HepG2 (cell line): Measurements from ENCODE around the gene IRAK2. TPM values are rescaled to one million over a fixed set of nuclear protein-coding genes. Genes with fewer than 3 reads are reported as not detected.

Experiments used
- ATAC-seq: fragments of 200-7000 bp; cut with Tn5 transposase; 3 replicates; pipeline ENCODE4 v1.9.1; 2020; ENCODE audit warnings: mild to moderate bottlenecking, moderate library complexity
- BruUV-seq: library from RNA; stranded (reverse); fragments of 400-500 nt; replicated peaks from 2 replicates; lab custom pipeline; 2021; lab: Mats Ljungman, UMichigan
- CTCF ChIA-PET: fragments of 300-600 bp; formaldehyde crosslinking; extraction: SDS; loops from one replicate; lab custom pipeline; 2021; ENCODE audit warnings: low total read pairs, inconsistent platforms, low intra/inter-chr PET ratio; lab: Yijun Ruan, JAX
- POLR2A ChIA-PET: fragments of 350-600 bp; sonication (Branson Sonifier 250); formaldehyde crosslinking; loops from one replicate; lab custom pipeline; 2020; ENCODE audit warnings: antibody characterized with exemption, inconsistent platforms; lab: Yijun Ruan, JAX
- DNase-seq: peaks from one replicate; pipeline ENCODE4 v3.0.0-alpha.2; 2015; ENCODE audit warnings: low spot score
- FAIRE-seq: peaks from 3 replicates; lab custom pipeline; 2011; peaks lifted over from hg19 to GRCh38; lab: Jason Lieb, UNC
- H2AFZ ChIP-seq: one replicate; pipeline ENCODE4 v1.6.1; 2011; ENCODE audit warnings: low read length, inconsistent platforms
- H3K27ac ChIP-seq: fragments of 300-600 bp; 3 replicates; pipeline ENCODE4 v1.8.0; 2011; ENCODE audit warnings: mixed run types, mild to moderate bottlenecking, mixed read lengths, low read length, inconsistent platforms; ENCODE audit not compliant: insufficient read depth; ENCODE audit errors: extremely low read length
- H3K27me3 ChIP-seq, 2 experiments: fragments of 200-600 bp in 1 of 2; 2 replicates in 1 of 2; 3 replicates in 1 of 2; pipeline versions ENCODE4 v1.6.0 to v1.8.0; 2011; ENCODE audit warnings: low read length in 2 of 2, mild to moderate bottlenecking in 2 of 2, moderate library complexity in 2 of 2, inconsistent platforms in 1 of 2; ENCODE audit not compliant: insufficient read depth in 2 of 2, control insufficient read depth in 1 of 2
- H3K36me3 ChIP-seq, 2 experiments: fragments of 200-600 bp in 1 of 2; replicated peaks in 1 of 2; 2 replicates in 1 of 2; 3 replicates in 1 of 2; pipeline versions ENCODE4 v1.5.1 to v1.8.0; 2011; ENCODE audit warnings: low read length in 2 of 2, inconsistent platforms in 1 of 2; ENCODE audit not compliant: insufficient read depth in 2 of 2, control insufficient read depth in 1 of 2
- H3K4me1 ChIP-seq: 2 replicates; pipeline ENCODE4 v1.5.1; 2012; ENCODE audit warnings: low read length, inconsistent platforms; ENCODE audit not compliant: insufficient read depth
- H3K4me2 ChIP-seq: 2 replicates; pipeline ENCODE4 v1.6.0; 2011; ENCODE audit warnings: low read depth, low read length, inconsistent platforms
- H3K4me3 ChIP-seq, 3 experiments: fragments of 200-600 bp in 1 of 3; sonication (generic), shearing (Covaris generic) in 1 of 3; replicated peaks in 1 of 3; 2 replicates each; pipeline ENCODE4 v1.5.1; 2011 to 2016; ENCODE audit warnings: low read length in 3 of 3, inconsistent platforms in 2 of 3, low read depth in 2 of 3, mild to moderate bottlenecking in 2 of 3, control low read depth in 1 of 3, mixed read lengths in 1 of 3; ENCODE audit not compliant: insufficient read depth in 1 of 3
- H3K79me2 ChIP-seq: one replicate; pipeline ENCODE4 v1.6.1; 2011; ENCODE audit warnings: low read length, inconsistent platforms; ENCODE audit not compliant: insufficient read depth
- H3K9ac ChIP-seq: 2 replicates; pipeline ENCODE4 v1.6.0; 2011; ENCODE audit warnings: mild to moderate bottlenecking, low read depth, low read length, inconsistent platforms; ENCODE audit not compliant: insufficient read depth
- H3K9me3 ChIP-seq: 2 replicates; pipeline ENCODE4 v1.5.1; 2012; ENCODE audit warnings: mild to moderate bottlenecking, low read length
- H4K20me1 ChIP-seq: 2 replicates; pipeline ENCODE4 v1.6.0; 2011; ENCODE audit warnings: inconsistent platforms, mild to moderate bottlenecking, low read length, moderate library complexity; ENCODE audit not compliant: insufficient read depth
- BRF2 ChIP-seq: sonication (generic); formaldehyde crosslinking; IDR thresholded peaks from 2 replicates; pipeline ENCODE4 v1.8.1; 2022; ENCODE audit warnings: mild to moderate bottlenecking, missing genetic modification reagents
- CHD4 ChIP-seq: fragments of 200-600 bp; sonication (generic); IDR thresholded peaks from 2 replicates; pipeline ENCODE4 v1.7.0; 2017; ENCODE audit warnings: mild to moderate bottlenecking, low read length, borderline replicate concordance
- FLYWCH1 ChIP-seq: sonication (generic); formaldehyde crosslinking; IDR thresholded peaks from 2 replicates; pipeline ENCODE4 v1.8.1; 2023; ENCODE audit warnings: mild to moderate bottlenecking, missing genetic modification reagents
- HNF1B ChIP-seq: sonication (generic); formaldehyde crosslinking; IDR thresholded peaks from 2 replicates; pipeline ENCODE4 v1.5.1; 2020; ENCODE audit warnings: mild to moderate bottlenecking, moderate library complexity, missing genetic modification reagents
- LBX2 ChIP-seq: sonication (generic); formaldehyde crosslinking; IDR thresholded peaks from 2 replicates; pipeline ENCODE4 v1.5.0; 2020; ENCODE audit warnings: missing genetic modification reagents, mild to moderate bottlenecking, borderline replicate concordance
- LRRFIP1 ChIP-seq: sonication (generic); formaldehyde crosslinking; conservative IDR thresholded peaks from 2 replicates; pipeline ENCODE4 v1.4.0; 2020; ENCODE audit warnings: missing genetic modification reagents
- MTERF4 ChIP-seq: sonication (generic); formaldehyde crosslinking; IDR thresholded peaks from 2 replicates; pipeline ENCODE4 v1.8.0; 2023; ENCODE audit warnings: mild to moderate bottlenecking, missing genetic modification reagents
- MZF1 ChIP-seq: sonication (generic); formaldehyde crosslinking; IDR thresholded peaks from 2 replicates; pipeline ENCODE4 v1.8.1; 2023; ENCODE audit warnings: mild to moderate bottlenecking, missing genetic modification reagents, borderline replicate concordance
- PAX8 ChIP-seq: sonication (generic); formaldehyde crosslinking; IDR thresholded peaks from 2 replicates; pipeline ENCODE4 v1.8.0; 2022; ENCODE audit warnings: mild to moderate bottlenecking, missing genetic modification reagents, borderline replicate concordance
- SSRP1 ChIP-seq: IDR thresholded peaks from 2 replicates; pipeline ENCODE4 v1.6.1; 2016; ENCODE audit warnings: control low read depth
- ZNF281 ChIP-seq: sonication (generic); formaldehyde crosslinking; IDR thresholded peaks from 2 replicates; pipeline ENCODE4 v1.4.0; 2020; ENCODE audit warnings: missing genetic modification reagents, borderline replicate concordance
- ZNF543 ChIP-seq: sonication (generic); formaldehyde crosslinking; IDR thresholded peaks from 2 replicates; pipeline ENCODE4 v1.4.0; 2020; ENCODE audit warnings: mild to moderate bottlenecking, missing genetic modification reagents
- WGBS: methylation state at CpG from one replicate; pipeline ENCODE4 v1.1.6; 2017; ENCODE audit warnings: low lambda C conversion rate; 5-methylcytosine and 5-hydroxymethylcytosine counted together
- in situ Hi-C: cut with HindIII; loops from 2 replicates; pipeline ENCODE4 v1.10.0; 2017; ENCODE audit warnings: low pct_unique_long_range_greater_than_20kb; ENCODE audit not compliant: extremely low pct_ligation_motif_present
- intact Hi-C: fragments of 100-400 bp; cut with micrococcal nuclease; formaldehyde crosslinking; loops from one replicate; pipeline ENCODE4 v1.10.0; 2022; ENCODE audit not compliant: unreplicated experiment
- polyA plus RNA-seq, 8 experiments: library from polyadenylated mRNA; depleted of rRNA in 3 of 8; stranded (reverse) in 7 of 8; unstranded in 1 of 8; fragments of >200 nt; fragmentation: Illumina TruSeq in 4 of 8; extraction: Trizol in 4 of 8; gene quantifications; 2 replicates each; pipeline versions ENCODE4 v1.2.1 to v1.2.3, GENCODE V29; 2011 to 2016; ENCODE audit warnings: low read depth in 4 of 8, missing spikeins in 1 of 8, mixed read lengths in 1 of 8; ENCODE audit not compliant: insufficient read depth in 1 of 8
- total RNA-seq, 5 experiments: library from RNA; depleted of rRNA; stranded (reverse); fragments of >200 nt; fragmentation: Illumina TruSeq; extraction: Trizol; gene quantifications; 2 replicates each; pipeline ENCODE4 v1.2.3, GENCODE V29; 2016; ENCODE audit warnings: low read depth in 1 of 5

The IRAK2 gene
- total and polyA plus RNA-seq, 2 of the 13 experiments (the other 11 are each of a cell fraction or from before 2014, with no cell fraction given) = 13.1 to 23.3 TPM

GRCh38 chr3:10247679-10248183 is 83.0 kb downstream of the IRAK2 start:
- Histone ChIP-seq H3K4me3 (peak overlapping the region; percentile 14 to 92 (median 77); a peak in 4 of 6 replicates), H3K79me2 (peaks cover 37% of the 10 kb centered on the region), H3K4me1 (peaks cover 35% of the 10 kb centered on the region), H2AFZ (no peak overlapping the region), H3K4me2 (peak overlapping the region; percentile 75), H3K27ac (peak overlapping the region; percentile 86), H3K9me3 (peaks cover 20% of the 10 kb centered on the region), H4K20me1 (peaks cover 11% of the 10 kb centered on the region; the same call in 1 of the 2 replicates), H3K27me3 (no peaks in the 10 kb centered on the region; a peak in 1 of 5 replicates), H3K9ac (peak overlapping the region; percentile 49), H3K36me3 (peaks cover 4 to 15% of the 10 kb centered on the region in 2 experiments; a peak in 4 of 5 replicates)
- WGBS = 75% methylated on average over 14 of the region's 14 CpGs
- FAIRE-seq = no peak
- TF ChIP-seq MTERF4 (CRISPR knock-in tag) = no peak
- TF ChIP-seq ZNF543 (CRISPR knock-in tag) = 0 out of 2 replicates have a peak, but pooled peaks have one; percentile 1
- TF ChIP-seq LBX2 = 0 out of 2 replicates have a peak, but pooled peaks have one; percentile 6
- TF ChIP-seq SSRP1 (CRISPR knock-in tag) = no peak
- no peak for TF ChIP-seq FLYWCH1 (CRISPR knock-in tag)
- TF ChIP-seq HNF1B (CRISPR knock-in tag) = no peak
- TF ChIP-seq BRF2 (CRISPR knock-in tag) = 0 out of 2 replicates have a peak, but pooled peaks have one; percentile 31
- no peak for TF ChIP-seq MZF1 (CRISPR knock-in tag)
- TF ChIP-seq LRRFIP1 = no peak
- TF ChIP-seq PAX8 (CRISPR knock-in tag) = no peak
- no peak for TF ChIP-seq ZNF281 (CRISPR knock-in tag)
- TF ChIP-seq CHD4 = 0 out of 2 replicates have a peak, but pooled peaks have one; percentile 42
- intact Hi-C loops = no loop called here
- POLR2A ChIA-PET = interaction anchor here (0.6 to 2.0 kb wide), 27 partner anchors 8 to 497 kb away, joined by 3 to 16 read pairs (median 4); partner anchors contain the start of genes ARPC4, CRELD1, GHRL and OGG1
- DNase-seq = no peak
- no peak for ATAC-seq
- CTCF ChIA-PET = no interaction called here
- in situ Hi-C loops = no loop called here
- no TSS peak for BruUV-seq
